HG02870 (cell line): ENCODE results near the gene KRTAP4-5.
"Not testable (repeated sequence)": the region's sequence is repeated elsewhere in the genome, so short reads cannot be mapped to it uniquely, and the experiment has no call there.

Experiments used
- ATAC-seq: cut with Tn5 transposase; IDR thresholded peaks from one replicate; pipeline ENCODE4 v1.9.1; 2021; ENCODE audit warnings: mild to moderate bottlenecking, moderate library complexity; ENCODE audit not compliant: unreplicated experiment

Gene KRTAP4-5

DNA sequence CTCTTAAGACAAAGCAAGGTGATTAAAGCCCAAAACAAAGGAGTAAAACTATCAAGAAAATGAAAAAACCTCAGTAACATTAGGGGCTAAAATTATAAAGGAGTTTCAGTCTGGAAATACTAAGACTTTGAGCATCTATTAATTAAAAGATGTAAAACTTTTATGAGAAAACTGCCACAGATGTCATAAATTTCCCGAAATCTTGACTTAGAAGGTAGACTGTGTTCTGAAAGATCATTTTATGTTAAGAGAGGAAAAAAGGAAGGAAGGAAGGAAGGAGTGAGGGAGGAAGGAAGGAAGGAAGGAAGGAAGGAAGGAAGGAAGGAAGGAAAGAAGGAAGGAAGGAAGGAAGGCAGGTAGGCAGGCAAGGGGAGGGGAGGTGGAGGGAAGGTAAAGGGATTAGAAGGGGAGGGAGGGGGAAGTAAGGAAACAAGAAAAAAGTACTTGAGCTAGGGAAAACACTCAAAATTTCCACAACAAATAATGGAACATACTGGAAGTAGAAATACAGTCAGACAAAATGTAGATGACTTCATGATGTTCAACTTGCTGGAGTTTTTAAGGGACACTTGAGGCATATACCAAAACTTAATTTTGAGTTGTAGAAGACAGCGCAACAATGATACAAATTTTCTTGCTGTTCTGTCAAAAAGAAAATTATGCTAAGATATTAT is 2.0 kb downstream of the KRTAP4-5 start:
- no peak for ATAC-seq

DNA sequence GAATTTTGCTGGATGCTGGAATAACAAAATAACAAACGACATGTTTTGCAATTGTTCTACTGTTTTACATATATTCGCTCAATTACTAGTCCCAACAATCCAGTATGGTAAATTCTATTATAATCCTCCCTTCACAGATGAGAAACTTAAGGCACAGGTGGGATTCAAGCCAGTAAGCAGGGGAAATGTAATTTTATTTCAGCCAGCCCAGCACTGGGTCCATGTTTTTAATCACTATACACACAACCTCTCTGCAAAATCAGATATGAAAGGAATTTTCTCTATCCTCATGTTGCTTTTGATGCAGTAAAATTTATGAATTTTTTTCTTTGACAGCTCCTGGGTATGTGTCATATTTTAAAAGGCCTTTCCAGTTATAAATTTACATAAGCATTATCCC is 4.4 kb downstream of the KRTAP4-5 start:
- ATAC-seq = no peak

DNA sequence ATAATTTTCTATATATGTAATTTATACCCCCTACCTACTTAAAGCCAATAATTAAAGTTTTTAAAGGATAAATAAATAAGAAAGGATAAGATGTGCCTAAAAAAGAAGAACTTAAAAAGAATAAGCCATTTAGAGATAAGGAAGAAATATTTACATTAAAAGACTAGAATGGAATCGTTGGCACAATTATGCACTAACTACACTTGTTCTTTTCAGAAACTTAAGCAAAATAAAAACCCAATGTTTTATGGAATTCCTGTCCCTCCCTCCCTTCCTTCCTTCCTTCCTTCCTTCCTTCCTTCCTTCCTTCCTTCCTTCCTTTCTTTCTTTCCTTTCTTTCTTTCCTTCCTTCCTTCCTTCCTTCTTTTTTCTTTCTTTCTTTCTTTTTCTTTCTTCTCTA is 4.8 kb downstream of the KRTAP4-5 start:
- ATAC-seq = no peak

DNA sequence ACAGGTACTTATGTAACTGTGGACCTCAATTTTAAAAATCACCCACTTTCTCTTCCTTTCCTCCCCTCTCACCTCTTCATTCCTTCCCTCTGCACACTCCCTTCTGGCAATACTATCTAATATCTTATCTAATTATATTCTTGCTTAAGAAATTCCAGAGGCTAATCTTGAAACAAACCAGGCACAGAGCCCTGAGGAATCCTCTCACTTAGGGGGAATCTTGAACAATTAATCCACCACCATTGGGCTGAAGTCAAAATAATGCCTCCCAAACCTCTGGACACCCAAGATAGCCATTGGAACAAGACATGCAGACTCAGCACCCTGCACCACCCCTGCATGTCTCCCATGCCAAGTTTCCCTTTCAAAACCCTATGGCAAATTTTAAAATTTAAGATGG is 8.3 kb downstream of the KRTAP4-5 start:
- no peak for ATAC-seq

DNA sequence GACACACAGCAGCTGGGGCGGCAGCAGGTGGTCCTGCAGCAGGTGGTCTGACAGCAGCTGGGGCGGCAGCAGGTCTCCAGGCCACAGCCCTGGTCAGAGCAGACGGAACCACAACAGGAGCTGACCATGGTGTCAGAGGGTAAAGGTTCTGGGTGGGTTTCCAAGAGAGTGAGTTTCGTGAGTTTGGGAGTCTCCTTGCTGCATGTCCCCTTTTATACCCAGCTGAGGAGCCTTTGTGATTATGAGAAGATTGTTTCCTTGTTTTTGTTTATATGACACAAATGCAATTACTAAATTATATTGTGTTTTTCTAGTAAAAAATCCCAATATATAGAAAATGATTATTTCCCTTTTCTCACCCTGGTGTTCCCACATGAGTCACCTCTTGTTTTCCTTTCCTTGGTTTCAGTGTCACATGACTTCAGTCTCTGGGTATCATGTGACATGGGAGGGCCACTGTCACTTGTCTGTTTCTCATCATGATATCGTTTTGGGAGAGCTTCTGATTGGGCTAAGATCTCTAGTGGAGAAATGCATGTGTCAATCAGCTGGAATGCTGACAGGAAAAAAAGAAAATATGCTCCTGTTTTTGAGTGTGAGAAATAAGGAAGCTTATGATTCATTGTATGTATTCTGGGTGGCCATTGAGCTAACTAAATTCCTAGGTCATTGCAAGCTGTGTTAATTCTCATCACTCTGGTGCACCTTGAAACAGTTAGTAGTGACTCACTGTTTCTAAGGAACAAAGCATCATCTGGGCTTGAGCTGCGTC is 9.1 kb downstream of the KRTAP4-5 start, which contains the start of gene KRTAP4-6:
KRTAP4-6 (minus strand) TSS at position 185 of the 772 bp plus-strand sequence; CDS start at position 128, 57 bp downstream.
- ATAC-seq = no peak

DNA sequence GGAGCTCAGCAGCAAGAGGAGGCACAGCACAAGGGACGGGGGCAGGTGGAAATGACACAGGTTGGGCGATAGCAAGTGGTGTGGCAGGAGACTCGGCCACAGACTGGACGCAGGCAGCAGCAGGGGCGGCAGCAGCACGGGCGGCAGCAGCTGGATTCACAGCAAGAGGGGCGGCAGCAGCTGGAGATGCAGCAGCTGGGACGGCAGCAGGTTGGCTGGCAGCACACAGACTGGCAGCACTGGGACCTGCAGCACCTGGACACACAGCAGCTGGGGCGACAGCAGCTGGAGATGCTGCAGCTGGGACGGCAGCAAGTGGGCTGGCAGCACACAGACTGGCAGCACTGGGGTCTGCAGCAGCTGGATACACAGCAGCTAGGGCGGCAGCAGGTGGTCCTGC is 9.8 kb downstream of the KRTAP4-5 start:
- ATAC-seq = not testable (repeated sequence)

DNA sequence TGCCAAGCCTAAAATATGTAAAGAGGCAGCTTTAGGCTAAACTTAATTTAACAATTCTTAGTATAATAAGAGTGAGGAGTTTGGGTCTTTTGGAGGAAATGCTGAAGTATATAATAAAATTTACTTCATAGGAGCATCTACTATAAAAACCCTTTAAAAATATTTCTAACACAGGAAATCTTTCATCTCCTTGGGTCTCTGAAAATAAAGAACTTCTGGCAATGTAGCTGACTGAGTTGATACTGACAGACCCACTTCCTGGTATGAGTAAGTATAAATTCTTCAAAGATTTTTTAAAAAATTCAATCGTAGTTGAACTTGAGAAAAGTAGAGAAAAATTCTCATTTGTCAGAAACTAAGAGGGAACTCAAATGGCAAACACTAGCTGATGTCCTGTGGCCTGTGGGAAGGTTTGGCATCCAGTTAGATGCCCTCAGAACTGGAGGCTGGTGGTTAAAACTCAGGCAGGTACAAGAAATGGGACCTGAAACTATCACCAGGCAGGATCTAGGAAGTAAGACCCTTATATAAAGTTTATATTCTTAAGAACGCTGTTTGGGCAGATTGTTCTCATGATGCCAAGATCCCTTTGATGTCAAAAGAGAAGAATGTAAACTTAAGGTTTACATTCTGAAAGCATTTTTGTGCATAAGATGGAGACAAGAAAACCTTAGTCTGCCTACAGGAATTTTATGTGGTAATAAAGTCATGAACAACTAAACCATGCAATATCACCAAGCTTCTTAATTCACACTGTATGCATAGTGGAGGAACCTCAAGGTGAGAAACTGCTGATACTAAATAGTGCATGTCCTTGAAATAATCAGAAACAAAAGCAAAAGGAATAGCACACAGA is 15.5 kb downstream of the KRTAP4-5 start:
- ATAC-seq = no peak

DNA sequence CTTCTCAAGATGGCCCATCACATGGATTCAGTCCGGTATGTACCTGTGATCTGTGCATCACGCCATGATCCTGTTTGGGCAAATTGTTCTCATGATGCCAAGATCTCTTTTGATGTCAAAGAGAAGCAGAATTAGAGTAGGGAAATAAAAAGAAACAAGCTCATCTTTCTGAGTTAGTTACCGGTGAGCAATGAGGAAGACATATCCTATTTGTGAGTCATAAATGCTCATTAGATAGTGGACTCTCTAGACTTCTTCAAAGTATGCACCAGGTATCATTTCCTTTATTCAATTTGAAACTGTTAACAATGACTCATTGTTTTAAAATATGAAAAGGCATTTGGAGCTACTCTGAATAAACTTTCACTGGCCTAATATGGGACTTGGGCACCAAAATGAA is 17.6 kb downstream of the KRTAP4-5 start:
- no peak for ATAC-seq

DNA sequence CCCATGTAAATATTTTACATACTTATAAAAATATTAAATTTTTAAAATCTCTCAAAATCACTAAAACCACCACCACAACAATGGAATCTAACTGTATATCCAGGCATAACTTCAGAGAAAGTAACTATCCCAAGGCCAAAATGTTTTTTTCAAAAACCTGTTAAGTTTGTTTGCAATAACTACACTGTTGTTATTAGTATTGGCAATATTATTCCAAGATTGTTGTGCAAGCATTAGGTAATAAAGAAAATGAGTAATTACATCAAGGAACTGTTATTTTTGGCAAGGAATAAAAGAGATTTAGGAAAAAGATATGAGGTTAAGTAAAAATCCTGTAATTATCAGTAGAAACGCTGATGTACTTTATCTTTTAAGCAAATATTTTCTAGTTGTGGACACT is 22.3 kb downstream of the KRTAP4-5 start:
- no peak for ATAC-seq

DNA sequence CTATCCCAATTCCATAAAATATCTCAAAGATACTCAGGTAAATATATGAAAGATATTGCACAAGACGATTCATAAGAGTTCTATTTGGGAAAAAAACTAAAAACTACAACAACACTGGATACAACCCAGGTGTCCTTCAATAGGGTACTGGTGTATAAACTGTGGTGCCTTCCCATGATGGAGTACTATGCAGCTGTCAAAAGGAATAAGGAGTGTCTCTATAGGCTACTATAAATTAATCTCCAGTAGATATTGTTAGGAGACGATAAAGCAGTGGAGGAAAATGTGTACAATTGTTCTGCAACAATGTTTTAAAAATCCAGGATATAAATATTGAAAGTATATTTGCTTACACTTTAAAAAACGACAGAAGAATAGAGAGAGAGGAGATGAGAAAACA is 23.2 kb downstream of the KRTAP4-5 start:
- ATAC-seq = no peak

DNA sequence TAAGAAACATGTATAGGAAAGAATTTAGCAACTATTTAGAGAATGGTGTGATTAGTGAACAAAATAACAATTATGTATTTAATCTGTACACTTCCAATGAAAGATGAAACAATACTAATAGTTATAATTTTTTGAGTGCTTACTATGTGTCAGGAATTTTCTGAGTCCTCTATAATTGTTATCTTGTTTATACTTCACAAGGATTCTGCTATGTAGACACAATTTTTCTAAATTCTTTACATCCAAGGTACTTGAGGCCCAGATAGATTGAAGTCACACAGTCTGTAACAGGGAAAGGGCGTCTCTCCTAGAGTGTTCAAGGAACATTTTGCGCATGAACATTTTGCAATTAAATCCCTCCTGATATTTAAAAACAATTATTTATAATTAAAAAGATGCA is 24.6 kb downstream of the KRTAP4-5 start:
- ATAC-seq = no peak

DNA sequence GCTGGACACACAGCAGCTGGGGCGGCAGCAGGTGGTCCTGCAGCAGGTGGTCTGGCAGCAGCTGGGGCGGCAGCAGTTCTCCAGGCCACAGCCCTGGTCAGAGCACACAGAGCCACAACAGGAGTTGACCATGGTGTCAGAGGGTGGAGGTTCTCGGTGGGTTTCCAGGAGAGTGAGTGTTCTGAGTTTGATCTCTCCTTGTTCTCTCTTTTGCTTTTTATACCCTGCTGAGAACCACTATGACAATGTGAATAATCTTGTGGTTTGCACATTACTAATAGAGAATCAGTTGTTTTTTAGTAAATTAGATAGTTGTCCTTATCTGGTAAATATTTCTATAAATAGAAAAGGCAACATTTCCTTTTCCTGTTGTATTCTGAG is 25.6 kb downstream of the KRTAP4-5 start, which contains the start of gene KRTAP4-12:
KRTAP4-12 (minus strand) TSS at position 192 of the 381 bp plus-strand sequence; CDS start at position 132, 60 bp downstream.
- not testable (repeated sequence) for ATAC-seq

DNA sequence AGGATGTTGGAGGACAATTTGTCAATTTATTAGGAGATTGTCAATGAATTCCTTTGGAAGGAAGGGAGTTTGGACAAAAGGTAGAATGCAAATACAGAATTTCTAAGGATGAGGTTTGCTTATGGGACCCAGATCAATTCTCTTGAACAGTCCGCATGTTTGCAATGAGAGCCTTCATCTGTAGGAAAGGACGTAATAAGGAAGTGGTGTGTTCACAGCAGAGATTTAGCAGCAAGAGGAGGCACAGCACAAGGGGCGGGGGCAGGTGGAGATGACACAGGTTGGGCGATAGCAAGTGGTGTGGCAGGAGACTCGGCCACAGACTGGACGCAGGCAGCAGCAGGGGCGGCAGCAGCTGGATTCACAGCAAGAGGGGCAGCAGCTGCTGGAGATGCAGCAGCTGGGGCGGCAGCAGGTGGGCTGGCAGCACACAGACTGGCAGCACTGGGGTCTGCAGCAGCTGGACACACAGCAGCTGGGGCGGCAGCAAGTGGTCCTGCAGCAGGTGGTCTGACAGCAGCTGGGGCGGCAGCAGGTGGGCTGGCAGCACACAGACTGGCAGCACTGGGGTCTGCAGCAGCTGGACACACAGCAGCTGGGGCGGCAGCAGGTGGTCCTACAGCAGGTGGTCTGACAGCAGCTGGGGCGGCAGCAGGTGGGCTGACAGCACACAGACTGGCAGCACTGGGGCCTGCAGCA is 26.2 kb downstream of the KRTAP4-5 start:
- ATAC-seq = not testable (repeated sequence)

DNA sequence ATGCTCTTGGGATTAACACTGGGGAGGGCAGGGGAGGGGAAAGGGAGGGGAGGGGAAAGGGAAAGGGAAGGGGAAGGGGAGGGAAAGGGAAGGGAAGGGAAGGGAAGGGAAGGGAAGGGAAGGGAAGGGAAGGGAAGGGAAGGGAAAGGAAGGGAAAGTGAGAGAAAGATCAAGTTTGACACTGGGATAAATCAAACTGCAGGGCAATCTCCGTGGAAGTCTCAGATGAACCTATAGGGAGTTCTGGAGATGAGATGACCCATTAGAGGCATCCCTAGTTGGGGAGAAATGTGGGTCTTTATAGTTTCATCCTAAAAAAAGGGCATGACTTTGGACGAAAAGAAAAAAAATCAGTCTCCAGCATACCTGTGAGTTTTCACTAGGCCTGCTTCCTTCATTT is 27.9 kb downstream of the KRTAP4-5 start:
- no peak for ATAC-seq

DNA sequence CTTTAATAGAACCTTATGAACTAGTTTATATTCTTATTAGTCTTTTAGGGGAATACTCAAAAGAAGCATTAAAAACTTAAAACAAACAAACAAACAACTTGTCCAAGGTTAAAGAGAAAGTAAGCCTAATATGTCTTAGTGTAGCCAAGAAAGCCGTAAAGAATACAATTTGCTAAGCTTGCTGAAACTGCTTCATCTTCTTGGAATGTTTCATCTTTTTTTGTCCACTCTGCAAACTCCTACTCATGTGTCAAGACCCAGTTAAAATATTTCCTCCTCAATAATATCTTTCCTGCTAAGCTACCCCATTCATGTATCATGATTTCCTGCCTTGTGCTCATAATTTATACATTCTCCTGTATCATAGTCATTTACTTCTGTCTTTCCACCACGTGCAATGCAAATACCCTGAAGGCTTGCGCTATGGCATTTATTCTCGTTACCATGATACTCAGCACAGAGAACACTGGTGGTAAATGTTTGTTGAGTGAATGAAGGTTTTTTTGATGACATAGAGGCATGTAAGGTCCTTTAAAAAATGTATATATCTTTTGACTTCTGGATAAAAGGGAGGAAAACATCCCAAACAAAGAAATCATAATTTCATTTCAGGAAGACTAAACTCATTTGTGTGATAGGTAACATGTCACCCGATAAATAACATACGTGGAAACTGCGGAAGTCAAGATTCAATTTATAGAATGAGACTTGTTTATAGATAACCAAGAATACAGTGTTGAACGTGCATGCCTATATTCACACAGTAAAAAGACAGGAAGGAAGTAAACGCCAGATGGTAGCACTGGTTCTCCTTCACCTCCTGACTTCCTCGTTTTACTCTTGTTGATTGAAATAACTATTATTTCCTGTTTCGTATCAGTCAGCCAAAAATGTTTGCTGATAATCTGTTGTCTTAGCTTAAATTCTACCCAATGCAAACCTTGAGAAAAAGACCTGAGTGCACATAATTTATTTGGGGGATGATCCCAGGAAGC is 29.6 kb downstream of the KRTAP4-5 start:
- not testable (repeated sequence) for ATAC-seq

DNA sequence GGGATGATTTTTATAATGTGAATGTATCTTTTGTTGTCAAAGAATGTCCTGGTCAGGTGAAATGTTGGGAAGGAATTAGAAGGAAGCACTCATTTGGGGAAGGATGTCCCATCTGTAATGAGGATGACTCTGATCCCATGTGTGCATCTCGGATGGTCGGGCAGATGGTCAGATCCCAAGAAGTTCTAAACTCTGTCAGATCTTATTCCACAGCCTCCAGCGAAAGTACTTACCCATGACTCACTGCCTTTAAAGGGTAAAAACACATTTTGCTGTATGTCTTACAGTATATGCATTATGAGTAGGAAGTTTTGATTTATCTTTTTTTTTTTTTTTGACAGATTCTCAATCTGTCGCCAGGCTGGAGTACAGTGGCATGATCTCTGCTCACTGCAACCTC is 30.9 kb downstream of the KRTAP4-5 start:
- ATAC-seq = no peak

DNA sequence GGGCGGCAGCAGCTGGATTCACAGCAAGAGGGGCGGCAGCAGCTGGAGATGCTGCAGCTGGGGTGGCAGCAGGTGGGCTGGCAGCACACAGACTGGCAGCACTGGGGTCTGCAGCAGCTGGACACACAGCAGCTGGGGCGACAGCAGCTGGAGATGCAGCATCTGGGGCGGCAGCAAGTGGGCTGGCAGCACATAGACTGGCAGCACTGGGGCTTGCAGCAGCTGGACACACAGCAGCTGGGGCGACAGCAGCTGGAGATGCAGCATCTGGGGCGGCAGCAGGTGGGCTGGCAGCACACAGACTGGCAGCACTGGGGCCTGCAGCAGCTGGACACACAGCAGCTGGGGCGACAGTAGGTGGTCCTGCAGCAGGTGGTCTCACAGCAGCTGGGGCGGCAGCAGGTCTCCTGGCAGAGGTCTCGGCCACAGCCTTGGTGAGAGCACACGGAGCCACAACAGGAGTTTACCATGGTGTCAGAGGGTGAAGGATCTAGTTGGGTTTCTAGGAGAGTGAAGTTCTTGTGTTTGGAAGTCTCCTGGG is 31.7 kb downstream of the KRTAP4-5 start, which contains the start of gene KRTAP4-11:
KRTAP4-11 (minus strand) TSS at position 528 of the 541 bp plus-strand sequence; CDS start at position 470, 58 bp downstream.
- not testable (repeated sequence) for ATAC-seq

DNA sequence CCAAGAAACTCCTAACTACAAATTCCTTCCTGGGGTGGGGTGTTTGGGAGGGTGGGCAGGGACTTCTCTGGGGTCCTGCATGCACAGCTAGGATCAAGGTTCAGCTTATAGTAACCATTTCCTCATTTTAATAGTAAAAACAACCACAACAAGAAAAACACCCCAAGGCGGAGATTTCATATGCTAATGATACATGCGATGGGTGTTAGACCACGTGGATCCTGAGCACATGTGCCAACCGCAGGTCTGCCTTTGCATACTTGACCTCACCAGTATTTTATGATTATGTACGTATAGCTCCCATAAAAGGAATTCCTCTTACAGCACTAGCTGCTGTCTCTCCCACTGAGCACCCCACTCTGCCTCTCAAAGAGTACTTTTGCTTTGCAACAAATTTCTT is 33.3 kb downstream of the KRTAP4-5 start:
- no peak for ATAC-seq
